GM23248 (cell line): Measurements from ENCODE around the gene NSMCE1. TPM values are rescaled to one million over a fixed set of nuclear protein-coding genes. Genes with fewer than 3 reads are reported as not detected.

Source experiments
- DNase-seq: peaks from one replicate; pipeline ENCODE4 v3.0.0-alpha.2; 2015
- H2AFZ ChIP-seq: fragments of 200-600 bp; sonication (generic); 2 replicates; pipeline ENCODE4 v1.6.1; 2016; ENCODE audit warnings: antibody characterized with exemption
- H3F3A ChIP-seq: fragments of 200-600 bp; sonication (generic); 2 replicates; pipeline ENCODE4 v1.6.1; 2016; ENCODE audit warnings: mild to moderate bottlenecking, antibody characterized with exemption, mixed run types; ENCODE audit not compliant: insufficient read depth
- H3K27ac ChIP-seq: fragments of 200-600 bp; sonication (generic); 2 replicates; pipeline ENCODE4 v1.5.1; 2016; ENCODE audit warnings: mild to moderate bottlenecking
- H3K27me3 ChIP-seq: fragments of 200-600 bp; sonication (generic); replicated peaks from 2 replicates; pipeline ENCODE4 v1.6.1; 2016; ENCODE audit warnings: mild to moderate bottlenecking; ENCODE audit not compliant: insufficient read depth
- H3K36me3 ChIP-seq: fragments of 200-600 bp; sonication (generic); 2 replicates; pipeline ENCODE4 v1.6.1; 2016; ENCODE audit warnings: low read depth, mild to moderate bottlenecking
- H3K4me1 ChIP-seq: fragments of 200-600 bp; sonication (generic); 2 replicates; pipeline ENCODE4 v1.6.1; 2016; ENCODE audit warnings: mild to moderate bottlenecking; ENCODE audit not compliant: insufficient read depth
- H3K4me2 ChIP-seq: fragments of 200-600 bp; sonication (generic); one replicate; pipeline ENCODE4 v1.6.1; 2016; ENCODE audit warnings: mild to moderate bottlenecking; ENCODE audit not compliant: unreplicated experiment
- H3K4me3 ChIP-seq: fragments of 200-600 bp; sonication (generic); 2 replicates; pipeline ENCODE4 v1.5.1; 2016; ENCODE audit warnings: mild to moderate bottlenecking
- H3K79me2 ChIP-seq: fragments of 200-600 bp; sonication (generic); 2 replicates; pipeline ENCODE4 v1.6.1; 2016; ENCODE audit warnings: mild to moderate bottlenecking; ENCODE audit not compliant: insufficient read depth
- H3K9ac ChIP-seq: fragments of 200-600 bp; sonication (generic); 2 replicates; pipeline ENCODE4 v1.6.1; 2016; ENCODE audit warnings: mild to moderate bottlenecking
- H3K9me2 ChIP-seq: fragments of 200-600 bp; sonication (generic); 2 replicates; pipeline ENCODE4 v1.6.1; 2016; ENCODE audit warnings: mixed run types, mild to moderate bottlenecking, moderate library complexity; ENCODE audit not compliant: insufficient read depth
- H3K9me3 ChIP-seq: fragments of 200-600 bp; sonication (generic); one replicate; pipeline ENCODE4 v1.6.1; 2017; ENCODE audit warnings: low read depth
- H4K20me1 ChIP-seq: fragments of 200-600 bp; sonication (generic); 2 replicates; pipeline ENCODE4 v1.6.0; 2016; ENCODE audit not compliant: insufficient read depth
- EZH2 ChIP-seq: fragments of 200-600 bp; sonication (generic); IDR thresholded peaks from 2 replicates; pipeline ENCODE4 v1.6.1; 2018; ENCODE audit warnings: antibody characterized with exemption, mild to moderate bottlenecking; ENCODE audit not compliant: insufficient read depth, poor library complexity, severe bottlenecking
- EZH2phosphoT487 ChIP-seq: fragments of 200-600 bp; sonication (generic); IDR thresholded peaks from 2 replicates; pipeline ENCODE4 v1.6.1; 2018; ENCODE audit warnings: antibody characterized with exemption, moderate library complexity, mild to moderate bottlenecking, low read depth; ENCODE audit not compliant: insufficient read depth
- WGBS, 2 experiments: methylation state at CpG; one replicate each; pipeline ENCODE4 v1.1.6; 2015 to 2017; ENCODE audit warnings: low lambda C conversion rate in 2 of 2, low coverage in 1 of 2; ENCODE audit errors: missing lambda C conversion rate in 2 of 2; 5-methylcytosine and 5-hydroxymethylcytosine counted together
- in situ Hi-C: fragments of 300-500 bp; cut with MboI; formaldehyde crosslinking; loops from 2 replicates; pipeline ENCODE4 v1.15.0; 2020
- polyA plus RNA-seq: library from polyadenylated mRNA; unstranded; fragments of >200 nt; fragmentation: Nextera tagmentation; extraction: Ambion mirVana; gene quantifications from 2 replicates; pipeline ENCODE4 v1.2.1, GENCODE V29; 2016
- total RNA-seq: library from RNA; depleted of rRNA; stranded (reverse); fragments of >200 nt; shearing (Covaris generic); gene quantifications from 2 replicates; pipeline ENCODE4 v1.2.3, GENCODE V29; 2014

The NSMCE1 gene
- total and polyA plus RNA-seq, 2 experiments from 2014 or later = 69.3 to 107 TPM

- Histone ChIP-seq H3K4me3 (no peak overlapping the region), H3K9ac (no peak overlapping the region), H2AFZ (no peak overlapping the region), H3K4me2 (peak overlapping the region; percentile 45), H3K79me2 (peaks cover 15% of the 10 kb centered on the region; the same call in 1 of the 2 replicates), H3K4me1 (peaks cover 57% of the 10 kb centered on the region), H3K27me3 (no peaks in the 10 kb centered on the region), H3K27ac (no peak overlapping the region), H3K9me3 (no peaks in the 10 kb centered on the region), H3K36me3 (no peaks in the 10 kb centered on the region), H4K20me1 (no peaks in the 10 kb centered on the region), H3K9me2 (no peaks in the 10 kb centered on the region), H3F3A (peaks cover 49% of the 10 kb centered on the region)
- TF ChIP-seq EZH2 = no peak
- TF ChIP-seq EZH2phosphoT487 = no peak
- DNase-seq = no peak
- WGBS, 2 experiments = 81 to 83% methylated on average over 13 of the region's 13 CpGs
- in situ Hi-C loops = no loop called here
Measured at GRCh38 chr16:27241658-27242057, 26.9 kb downstream of the NSMCE1 start.

- Histone ChIP-seq H3K4me3 (no peak overlapping the region), H3K9me2 (no peaks in the 10 kb centered on the region), H3K4me1 (peaks cover 55% of the 10 kb centered on the region), H3K36me3 (no peaks in the 10 kb centered on the region), H3K9me3 (no peaks in the 10 kb centered on the region), H2AFZ (no peak overlapping the region), H3K4me2 (peak overlapping the region; percentile 45), H3K79me2 (peaks cover 10% of the 10 kb centered on the region; the same call in 1 of the 2 replicates), H3K27me3 (no peaks in the 10 kb centered on the region), H3K27ac (peak overlapping the region; percentile 44), H4K20me1 (no peaks in the 10 kb centered on the region), H3K9ac (0 out of 2 replicates have a peak overlapping the region, but pooled peaks have one; percentile 2), H3F3A (peaks cover 48% of the 10 kb centered on the region)
- TF ChIP-seq EZH2 (no peak), EZH2phosphoT487 (no peak)
- in situ Hi-C loops = no loop called here
- 87 to 88% methylated on average over 6 of the region's 6 CpGs for WGBS, 2 experiments
- peak; percentile 76 for DNase-seq
Measured at GRCh38 chr16:27240948-27241531, 27.5 kb downstream of the NSMCE1 start.

DNA sequence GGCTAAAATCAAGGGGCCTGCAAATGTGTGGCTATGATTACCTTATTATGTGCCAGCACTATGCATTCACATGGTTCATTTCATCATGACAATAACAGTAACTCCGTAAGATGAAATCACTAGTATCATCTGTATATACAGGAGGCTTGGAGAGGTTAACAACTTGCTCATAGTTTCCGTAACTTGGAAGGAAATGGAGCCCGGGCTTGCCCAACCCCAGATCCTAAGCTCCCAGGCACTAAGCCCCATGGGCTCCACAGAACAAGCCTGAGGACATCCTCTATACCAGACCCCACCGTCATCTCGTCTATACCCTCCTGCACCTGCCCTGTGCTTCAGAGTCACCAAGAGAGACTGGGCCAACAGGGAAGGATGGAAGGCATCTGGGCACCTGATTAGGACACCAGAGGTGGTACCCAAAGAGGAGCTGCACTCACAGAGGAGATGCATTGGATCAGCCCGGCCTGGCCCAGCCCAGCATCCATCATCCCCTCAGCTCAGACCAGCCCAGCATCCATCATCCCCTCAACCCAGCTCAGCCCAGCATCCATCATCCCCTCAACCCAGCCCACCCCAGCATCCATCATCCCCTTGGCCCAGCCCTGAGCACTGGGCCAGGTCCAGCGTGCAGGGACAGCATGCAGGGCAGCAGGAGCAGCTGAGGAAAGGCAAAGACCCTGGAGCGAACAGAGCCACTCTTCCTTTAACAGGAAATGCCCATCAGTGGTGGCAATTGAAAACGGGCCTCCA is 28.5 kb downstream of the NSMCE1 start:
- H3K27me3 ChIP-seq = no peaks in the 10 kb centered on the region
- no peaks in the 10 kb centered on the region for H3K9me2 ChIP-seq
- H3K9me3 ChIP-seq = no peaks in the 10 kb centered on the region
- peaks cover 10% of the 10 kb centered on the region; the same call in 1 of the 2 replicates for H3K79me2 ChIP-seq
- no peak for TF ChIP-seq EZH2
- no peak for TF ChIP-seq EZH2phosphoT487
- DNase-seq = no peak
- H3K4me2 ChIP-seq = no peak overlapping the region
- H2AFZ ChIP-seq = no peak overlapping the region
- H3F3A ChIP-seq = peaks cover 46% of the 10 kb centered on the region
- H4K20me1 ChIP-seq = no peaks in the 10 kb centered on the region
- in situ Hi-C loops = loop anchor here (10.0 kb wide), 1 partner anchor 215 kb away; no protein-coding TSS in a partner anchor
- no peak overlapping the region for H3K4me3 ChIP-seq
- no peak overlapping the region for H3K27ac ChIP-seq
- H3K4me1 ChIP-seq = peaks cover 55% of the 10 kb centered on the region
- WGBS, 2 experiments = 87 to 90% methylated on average over 9 of the region's 9 CpGs
- no peaks in the 10 kb centered on the region for H3K36me3 ChIP-seq
- H3K9ac ChIP-seq = no peak overlapping the region

- H2AFZ ChIP-seq = no peak overlapping the region
- peaks cover 54% of the 10 kb centered on the region for H3K4me1 ChIP-seq
Measured at GRCh38 chr16:27239026-27239425, 29.5 kb downstream of the NSMCE1 start.

More at GRCh38 chr16:27239026-27239425, 29.5 kb downstream of the NSMCE1 start:
- no peak for DNase-seq
- TF ChIP-seq EZH2phosphoT487 = no peak
- TF ChIP-seq EZH2 = no peak
- no peak overlapping the region for H3K4me2 ChIP-seq
- 0 out of 2 replicates have a peak, but pooled peaks cover 2% of the 10 kb centered on the region for H3K36me3 ChIP-seq
- H3K27me3 ChIP-seq = no peaks in the 10 kb centered on the region
- no peak overlapping the region for H3K4me3 ChIP-seq
- H3K9me2 ChIP-seq = no peaks in the 10 kb centered on the region
- H3F3A ChIP-seq = peaks cover 47% of the 10 kb centered on the region
- no peaks in the 10 kb centered on the region for H4K20me1 ChIP-seq
- H3K9ac ChIP-seq = no peak overlapping the region
- peaks cover 10% of the 10 kb centered on the region; the same call in 1 of the 2 replicates for H3K79me2 ChIP-seq
- no peak overlapping the region for H3K27ac ChIP-seq
- WGBS, 2 experiments = 93% methylated on average over 5 of the region's 5 CpGs
- in situ Hi-C loops = loop anchor here (10.0 kb wide), 1 partner anchor 216 kb away; no protein-coding TSS in a partner anchor
- no peaks in the 10 kb centered on the region for H3K9me3 ChIP-seq
